Measurements from ENCODE around the gene DRC1. TPM values are rescaled to one million over a fixed set of nuclear protein-coding genes. Genes with fewer than 3 reads are reported as not detected.

The DRC1 gene
- total RNA-seq, 1 donor from 2014 or later = not detected

- no peak for DNase-seq (ENCODE audit: extremely low spot score in 2 of 2)
- intact Hi-C loops (cut with DNase I) = no loop called here
Measured at GRCh38 chr2:26410764-26411243, 9.1 kb downstream of the DRC1 start.

GRCh38 chr2:26411419-26411818 lies 9.7 kb downstream of the DRC1 start:
- DNase-seq (ENCODE audit: extremely low spot score in 2 of 2) = no peak
- H3K36me3 ChIP-seq = no peaks in the 10 kb centered on the region
- no peaks in the 10 kb centered on the region for H3K9me3 ChIP-seq
- H3K4me3 ChIP-seq = no peak overlapping the region
- no peak overlapping the region for H3K27ac ChIP-seq
- H3K4me1 ChIP-seq = no peaks in the 10 kb centered on the region
- TF ChIP-seq POLR2AphosphoS5 (IDR thresholded peaks at IDR 0.05; ENCODE audit: insufficient read depth in 1 of 2, low read depth in 1 of 2) (no peak), POLR2A (IDR thresholded peaks at IDR 0.05) (no peak), CTCF (IDR thresholded peaks at IDR 0.05) (no peak)
- intact Hi-C loops (cut with DNase I) = no loop called here
- no peaks in the 10 kb centered on the region for H3K27me3 ChIP-seq

More at GRCh38 chr2:26410764-26411243, 9.1 kb downstream of the DRC1 start:
- Histone ChIP-seq H3K4me3 (no peak overlapping the region), H3K36me3 (no peaks in the 10 kb centered on the region), H3K27ac (no peak overlapping the region), H3K4me1 (no peaks in the 10 kb centered on the region), H3K27me3 (no peaks in the 10 kb centered on the region), H3K9me3 (no peaks in the 10 kb centered on the region)
- TF ChIP-seq CTCF (IDR thresholded peaks at IDR 0.05) (no peak), POLR2A (IDR thresholded peaks at IDR 0.05) (no peak)

GRCh38 chr2:26412091-26412673 lies 10.5 kb downstream of the DRC1 start:
- Histone ChIP-seq H3K27me3 (no peaks in the 10 kb centered on the region), H3K4me3 (no peak overlapping the region), H3K36me3 (no peaks in the 10 kb centered on the region), H3K9me3 (no peaks in the 10 kb centered on the region), H3K27ac (no peak overlapping the region), H3K4me1 (no peaks in the 10 kb centered on the region)
- TF ChIP-seq CTCF (IDR thresholded peaks at IDR 0.05) = no peak
- no peak for TF ChIP-seq POLR2AphosphoS5 (IDR thresholded peaks at IDR 0.05; ENCODE audit: insufficient read depth in 1 of 2, low read depth in 1 of 2)
- no peak for TF ChIP-seq POLR2A (IDR thresholded peaks at IDR 0.05)
- intact Hi-C loops (cut with DNase I) = no loop called here
- no peak for DNase-seq (ENCODE audit: extremely low spot score in 2 of 2)

- Histone ChIP-seq H3K27me3 (no peaks in the 10 kb centered on the region), H3K27ac (no peak overlapping the region), H3K9me3 (no peaks in the 10 kb centered on the region), H3K36me3 (no peaks in the 10 kb centered on the region), H3K4me1 (no peaks in the 10 kb centered on the region), H3K4me3 (no peak overlapping the region)
- intact Hi-C loops (cut with DNase I) = no loop called here
- TF ChIP-seq CTCF (IDR thresholded peaks at IDR 0.05) = no peak
- no peak for TF ChIP-seq POLR2AphosphoS5 (IDR thresholded peaks at IDR 0.05; ENCODE audit: insufficient read depth in 1 of 2, low read depth in 1 of 2)
- TF ChIP-seq POLR2A (IDR thresholded peaks at IDR 0.05) = no peak
- no peak for DNase-seq (ENCODE audit: extremely low spot score in 2 of 2)
Measured at GRCh38 chr2:26414311-26414710, 12.6 kb downstream of the DRC1 start.

GRCh38 chr2:26421961-26422360 lies 20.2 kb downstream of the DRC1 start:
- no peaks in the 10 kb centered on the region for H3K36me3 ChIP-seq
- intact Hi-C loops (cut with DNase I) = no loop called here
- H3K9me3 ChIP-seq = no peaks in the 10 kb centered on the region
- H3K4me1 ChIP-seq = no peaks in the 10 kb centered on the region
- DNase-seq (ENCODE audit: extremely low spot score in 2 of 2) = no peak
- H3K27ac ChIP-seq = no peak overlapping the region
- H3K27me3 ChIP-seq = no peaks in the 10 kb centered on the region
- TF ChIP-seq POLR2AphosphoS5 (IDR thresholded peaks at IDR 0.05; ENCODE audit: insufficient read depth in 1 of 2, low read depth in 1 of 2) = no peak
- TF ChIP-seq CTCF (IDR thresholded peaks at IDR 0.05) = no peak
- TF ChIP-seq POLR2A (IDR thresholded peaks at IDR 0.05) = no peak
- H3K4me3 ChIP-seq = no peak overlapping the region

Measured in vagina (tissue), 2 donors.